ENCODE data around the gene CLCN6. TPM values are rescaled to one million over a fixed set of nuclear protein-coding genes. Genes with fewer than 3 reads are reported as not detected.

Gene CLCN6
- total RNA-seq, 1 experiment from 2014 or later = 9.7 TPM

- peak; percentile 14 for DNase-seq (ENCODE audit: low spot score)
These were observed 41.8 kb downstream of the CLCN6 start, which contains the start of gene NPPA for GRCh38 chr1:11847667-11848372. Gene NPPA (minus strand): TSS chr1:11847783. CDS start chr1:11847684, 99 bp downstream.

- no peak for DNase-seq (ENCODE audit: low spot score)
These were observed 42.3 kb downstream of the CLCN6 start for GRCh38 chr1:11848373-11848700.

DNA sequence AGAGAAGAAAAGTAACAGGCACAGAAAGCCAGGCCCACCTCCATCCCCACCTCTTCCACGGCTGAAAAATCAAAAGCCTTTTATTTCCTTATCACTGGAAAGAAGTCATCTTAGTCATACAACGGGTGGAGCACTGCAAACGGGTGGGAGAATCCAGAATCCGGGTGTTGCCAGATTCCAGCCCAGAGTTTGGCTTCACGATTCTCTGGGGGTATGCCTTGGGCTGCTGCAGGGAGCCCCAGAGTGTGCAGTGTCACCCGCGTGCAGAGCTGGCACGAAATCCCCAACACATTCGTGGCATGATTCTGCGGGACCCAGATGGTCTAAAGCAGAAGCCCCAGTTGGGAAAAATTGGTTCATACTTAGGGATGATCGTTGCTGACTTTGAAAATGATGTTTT, 44.2 kb downstream of the CLCN6 start:
- no peak for DNase-seq (ENCODE audit: low spot score)

GRCh38 chr1:11851180-11851579, 45.2 kb downstream of the CLCN6 start:
- no peak for DNase-seq (ENCODE audit: low spot score)

DNA sequence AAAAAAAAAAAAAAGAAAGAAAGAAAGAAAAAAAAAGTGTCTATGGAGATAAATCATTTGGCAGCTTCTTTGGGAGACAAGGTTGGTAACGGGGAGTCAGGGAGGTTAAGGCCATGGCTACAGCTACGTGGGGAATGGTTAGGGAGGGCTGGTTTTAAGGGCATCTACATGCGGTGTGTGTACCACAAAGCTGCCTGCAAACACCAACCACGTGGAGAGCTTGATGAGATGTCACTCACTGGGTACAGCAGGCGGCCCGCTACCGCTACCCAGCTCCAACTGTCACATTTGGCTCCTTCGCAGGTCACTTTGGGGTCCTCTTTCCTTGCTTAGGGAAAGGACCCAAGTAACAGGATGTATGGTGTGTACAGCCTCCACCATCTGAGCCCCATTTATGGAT, 48.5 kb downstream of the CLCN6 start:
- DNase-seq (ENCODE audit: low spot score) = no peak

GRCh38 chr1:11855430-11855829, 49.4 kb downstream of the CLCN6 start:
- no peak for DNase-seq (ENCODE audit: low spot score)

- DNase-seq (ENCODE audit: low spot score) = no peak
These were observed 50.7 kb downstream of the CLCN6 start for GRCh38 chr1:11856698-11857097.

DNA sequence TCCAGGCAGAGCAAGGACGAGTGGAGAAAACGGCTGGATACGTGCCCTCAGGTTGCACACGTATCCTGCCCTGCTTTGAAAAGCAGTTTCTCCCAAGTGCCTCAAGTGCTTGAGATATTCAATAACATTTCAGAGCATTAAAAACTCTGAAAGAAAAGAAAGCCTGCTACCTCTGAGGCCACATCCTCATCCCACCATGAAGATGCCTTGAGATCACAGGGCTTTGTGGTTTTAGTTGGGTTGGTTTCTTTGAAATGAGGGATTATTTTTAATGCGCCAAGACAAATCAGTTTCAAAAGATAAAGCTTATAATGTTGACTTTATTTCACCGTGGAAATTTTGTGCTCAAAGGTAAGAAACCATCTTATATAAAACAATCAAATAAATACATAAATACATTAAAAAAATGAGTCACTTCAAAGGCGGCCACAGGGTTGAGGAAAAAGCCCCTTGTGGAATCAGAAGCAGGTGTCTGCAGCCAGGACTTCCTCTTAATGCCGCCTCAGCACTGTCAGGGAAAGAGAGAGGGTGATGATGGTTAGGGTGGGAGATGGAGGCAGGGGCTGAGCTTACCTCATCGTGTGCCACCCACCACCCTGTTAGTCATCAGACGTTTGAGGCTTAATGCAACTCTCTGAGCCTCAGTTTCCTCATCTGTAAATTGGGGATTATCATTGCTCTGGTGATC, 51.3 kb downstream of the CLCN6 start:
- DNase-seq (ENCODE audit: low spot score) = no peak

- no peak for DNase-seq (ENCODE audit: low spot score)
These were observed 52.2 kb downstream of the CLCN6 start for GRCh38 chr1:11858158-11858557.

DNA sequence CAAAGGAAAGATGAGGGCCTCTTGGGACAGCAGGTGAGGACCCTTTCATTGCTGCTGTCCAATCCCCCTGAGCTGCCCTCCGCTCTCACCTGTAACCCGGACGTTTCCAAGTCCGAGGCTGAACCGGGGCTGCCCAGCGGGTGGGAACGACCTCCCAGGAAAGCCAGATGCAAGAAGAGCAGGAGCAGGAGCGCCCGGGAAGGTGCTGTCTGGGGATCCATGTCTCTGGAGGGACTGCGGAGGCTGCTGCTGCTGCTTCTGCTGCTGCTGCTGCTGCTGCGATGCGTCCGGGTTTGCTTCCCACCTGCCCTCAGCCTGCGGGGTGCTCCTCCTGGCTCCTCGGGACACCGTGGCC, 52.6 kb downstream of the CLCN6 start, which contains the start of gene NPPB:
TSS of gene NPPB (minus strand) at position 333 of the 355 bp plus-strand sequence. CDS start at position 221, 112 bp downstream.
- no peak for DNase-seq (ENCODE audit: low spot score)

- peak; percentile 40 for DNase-seq (ENCODE audit: low spot score)
These were observed 53.2 kb downstream of the CLCN6 start for GRCh38 chr1:11858968-11859871.

DNA sequence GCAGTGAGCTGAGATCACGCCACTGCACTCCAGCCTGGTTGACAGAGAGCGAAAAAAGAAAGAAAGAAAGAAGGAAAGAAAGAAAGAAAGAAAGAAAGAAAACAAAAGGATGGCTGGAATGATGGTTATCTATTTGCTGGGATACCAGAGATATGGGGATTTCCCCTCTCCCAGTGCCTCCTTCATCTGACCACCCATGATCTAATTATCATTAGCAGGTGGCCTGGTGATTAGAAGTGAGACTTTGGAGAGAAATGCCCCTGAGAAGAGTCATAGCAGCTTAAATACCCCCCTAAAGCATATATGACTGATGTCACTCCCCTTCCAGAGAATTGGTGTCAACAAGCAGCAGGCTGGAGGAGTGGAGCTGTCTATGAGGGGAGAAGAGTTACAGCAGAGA, 54.1 kb downstream of the CLCN6 start:
- no peak for DNase-seq (ENCODE audit: low spot score)

DNA sequence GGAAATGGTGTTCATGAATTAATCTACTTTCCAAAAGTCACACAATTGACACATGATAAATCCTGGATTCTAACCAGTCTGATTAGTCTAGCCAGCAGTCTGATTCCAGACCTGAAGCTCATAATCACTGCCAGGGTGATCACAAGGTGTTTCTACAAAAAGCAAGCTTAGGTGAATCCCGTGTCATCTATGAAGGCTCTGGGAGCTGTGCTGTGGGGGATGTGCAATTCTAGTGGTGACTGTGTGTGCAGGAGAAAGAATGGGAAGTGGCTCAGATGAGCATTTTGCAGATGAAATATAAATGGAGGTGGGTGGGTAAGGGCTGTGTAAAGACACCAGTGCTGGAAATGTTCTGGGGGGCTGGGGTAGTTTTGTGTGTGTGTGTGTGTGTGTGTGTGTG, 54.6 kb downstream of the CLCN6 start:
- no peak for DNase-seq (ENCODE audit: low spot score)

DNA sequence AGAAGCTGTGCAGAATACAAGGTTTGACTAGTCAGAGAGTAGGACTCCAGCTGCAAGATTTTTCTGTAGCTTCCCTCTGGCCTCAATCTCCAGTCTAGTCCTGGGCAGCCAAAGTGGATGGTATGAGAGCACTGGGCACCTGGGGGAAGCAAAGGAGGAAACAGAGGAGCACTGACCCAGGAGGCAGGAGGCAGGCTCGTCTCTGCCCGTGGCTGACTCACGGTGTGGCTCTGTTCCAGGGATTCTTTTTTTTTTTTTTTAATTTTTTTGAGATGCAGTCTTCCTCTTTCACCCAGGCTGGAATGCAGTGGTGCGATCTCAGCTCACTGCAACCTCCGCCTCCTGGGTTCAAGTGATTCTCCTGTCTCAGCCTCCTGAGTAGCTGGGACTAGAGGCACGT, 56.9 kb downstream of the CLCN6 start:
- DNase-seq (ENCODE audit: low spot score) = no peak

GRCh38 chr1:11868331-11868980, 62.5 kb downstream of the CLCN6 start:
- no peak for DNase-seq (ENCODE audit: low spot score)

DNA sequence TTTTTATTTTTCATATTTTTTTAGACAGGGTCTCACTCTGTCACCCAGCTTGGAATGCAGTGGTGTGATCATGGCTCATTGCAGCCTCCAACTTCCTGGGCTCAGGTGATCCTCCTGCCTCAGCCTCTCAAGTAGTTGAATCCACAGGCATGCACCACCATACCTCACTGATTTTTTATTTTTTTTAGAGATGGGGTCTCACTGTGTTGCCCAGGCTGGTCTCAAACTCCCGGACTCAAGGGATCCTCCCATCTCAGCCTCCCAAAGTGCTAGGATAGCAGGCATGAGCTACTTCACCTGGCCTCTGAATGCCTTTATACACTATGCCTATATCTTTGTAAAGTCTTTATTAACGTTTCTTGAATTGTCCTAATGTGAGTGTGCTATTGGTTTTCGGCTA, 63.1 kb downstream of the CLCN6 start:
- no peak for DNase-seq (ENCODE audit: low spot score)

GRCh38 chr1:11869650-11870207, 63.7 kb downstream of the CLCN6 start:
- no peak for DNase-seq (ENCODE audit: low spot score)

DNA sequence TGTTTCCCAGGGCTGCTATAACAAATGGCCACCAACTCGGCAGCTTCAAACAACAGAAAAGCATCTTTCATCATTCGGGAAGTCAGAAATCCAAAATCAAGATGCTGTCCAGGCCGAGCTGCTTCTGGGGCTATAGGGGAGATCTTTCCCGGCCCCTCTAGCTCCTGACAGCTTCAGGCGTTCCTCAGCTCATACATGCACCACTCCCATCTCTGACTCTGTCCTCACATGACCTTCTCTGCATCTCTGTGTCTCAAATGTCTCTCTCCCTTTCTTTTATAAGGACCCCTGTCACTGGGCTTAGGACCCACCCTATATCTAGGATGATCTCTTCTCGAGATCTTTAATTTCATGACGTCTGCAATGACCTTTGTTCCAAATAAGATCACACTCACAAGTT, 66.6 kb downstream of the CLCN6 start:
- DNase-seq (ENCODE audit: low spot score) = no peak

DNA sequence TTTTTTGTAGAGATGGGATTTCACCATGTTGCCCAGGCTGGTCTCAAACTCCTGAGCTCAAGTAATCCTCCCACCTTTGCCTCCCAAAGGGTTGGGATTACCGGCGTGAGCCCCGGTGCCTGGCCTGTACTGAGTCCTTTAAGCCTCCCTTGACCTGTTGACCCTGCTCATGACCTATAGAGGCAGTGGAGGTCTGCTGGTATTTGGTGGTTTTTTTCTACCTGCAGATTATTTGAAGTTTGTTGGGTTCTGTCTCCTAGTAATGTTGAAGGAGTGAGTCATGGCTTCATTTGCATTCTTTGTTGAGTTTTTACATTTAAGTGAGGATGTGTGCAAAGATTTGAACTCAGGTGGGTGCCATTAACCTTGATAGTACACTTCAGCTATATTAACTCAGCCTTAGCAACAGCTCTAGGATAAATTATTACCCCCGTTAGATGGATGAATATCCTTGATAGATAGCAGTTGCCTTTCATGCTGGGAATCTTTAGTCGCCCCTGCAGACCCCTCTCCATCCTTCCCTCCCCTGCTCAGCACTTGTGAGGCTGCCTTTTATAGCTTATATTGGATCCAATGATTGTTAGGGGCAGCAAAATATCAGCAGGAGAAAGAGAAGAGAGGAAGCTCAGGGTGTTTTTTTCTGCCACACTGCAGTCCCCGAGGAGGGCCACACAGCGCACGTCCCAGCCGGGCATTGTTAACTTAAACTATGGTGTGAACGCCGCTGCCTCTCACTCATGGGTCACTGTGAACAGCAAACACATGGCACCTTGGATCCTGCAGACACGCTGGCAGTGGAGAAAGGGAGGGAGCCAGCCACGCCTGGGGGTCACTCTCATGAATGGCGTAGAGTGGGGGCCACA, 67.6 kb downstream of the CLCN6 start:
- DNase-seq (ENCODE audit: low spot score) = no peak

DNA sequence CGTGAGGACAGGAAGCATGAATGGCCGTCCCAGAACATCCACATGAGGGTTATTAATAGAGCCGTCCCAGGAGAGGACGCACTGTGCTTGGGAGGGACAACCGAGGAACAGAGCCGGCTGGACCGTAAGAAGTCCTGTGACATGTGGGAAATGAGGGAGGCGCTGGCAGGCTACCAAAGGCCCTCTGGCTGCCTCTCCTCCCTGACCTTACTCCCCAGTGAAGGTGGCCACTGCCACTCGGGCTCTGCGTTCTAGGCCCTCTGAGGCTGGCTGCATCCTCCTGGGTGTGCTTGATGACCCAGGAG, 68.2 kb downstream of the CLCN6 start:
- DNase-seq (ENCODE audit: low spot score) = no peak

DNA sequence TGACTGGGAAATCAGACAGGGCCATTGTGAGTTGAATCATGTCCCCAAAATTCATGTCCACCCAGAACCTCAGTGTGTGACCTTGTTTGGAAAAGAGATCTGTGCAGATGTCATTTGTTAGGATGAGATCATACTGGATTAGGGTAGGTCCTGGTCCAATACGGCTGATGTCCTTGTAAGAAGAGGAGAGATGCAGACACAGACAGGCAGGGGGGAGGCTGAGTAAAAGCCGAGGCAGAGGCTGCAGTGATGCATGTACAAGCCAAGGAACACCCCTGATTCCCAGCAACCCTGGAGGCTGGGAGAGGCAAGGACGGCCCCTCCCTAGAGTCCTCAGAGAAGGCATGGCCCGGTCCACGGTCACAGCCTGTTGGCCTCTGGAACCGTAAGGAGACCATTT, 68.6 kb downstream of the CLCN6 start:
- no peak for DNase-seq (ENCODE audit: low spot score)

All from HT-29 (cell line).